Cardiac septum (tissue), 1 donor: ENCODE results near the gene CEP162. TPM values are rescaled to one million over a fixed set of nuclear protein-coding genes. Genes with fewer than 3 reads are reported as not detected.
"Not testable (repeated sequence)": the region's sequence is repeated elsewhere in the genome, so short reads cannot be mapped to it uniquely, and the experiment has no call there.

Experiments
- DNase-seq: peaks from one replicate; pipeline ENCODE4 v3.0.0-alpha.2; 2020; ENCODE audit warnings: low spot score
- intact Hi-C: fragments of 100-400 bp; cut with DNase I; formaldehyde crosslinking; loops from one replicate; pipeline ENCODE4 v1.14.0; 2022
- total RNA-seq: library from RNA; stranded (reverse); fragmentation: NEBNext Ultra II Directional; extraction: Animal tissue kit (Norgen Biotek cat#: 25700); gene quantifications from one replicate; pipeline ENCODE4 v1.2.1, GENCODE V29; 2021
- donor health status: DM: no; HTN: no; CAD: no.

Gene CEP162
- total RNA-seq, 1 donor from 2014 or later: 4.3 TPM

DNA sequence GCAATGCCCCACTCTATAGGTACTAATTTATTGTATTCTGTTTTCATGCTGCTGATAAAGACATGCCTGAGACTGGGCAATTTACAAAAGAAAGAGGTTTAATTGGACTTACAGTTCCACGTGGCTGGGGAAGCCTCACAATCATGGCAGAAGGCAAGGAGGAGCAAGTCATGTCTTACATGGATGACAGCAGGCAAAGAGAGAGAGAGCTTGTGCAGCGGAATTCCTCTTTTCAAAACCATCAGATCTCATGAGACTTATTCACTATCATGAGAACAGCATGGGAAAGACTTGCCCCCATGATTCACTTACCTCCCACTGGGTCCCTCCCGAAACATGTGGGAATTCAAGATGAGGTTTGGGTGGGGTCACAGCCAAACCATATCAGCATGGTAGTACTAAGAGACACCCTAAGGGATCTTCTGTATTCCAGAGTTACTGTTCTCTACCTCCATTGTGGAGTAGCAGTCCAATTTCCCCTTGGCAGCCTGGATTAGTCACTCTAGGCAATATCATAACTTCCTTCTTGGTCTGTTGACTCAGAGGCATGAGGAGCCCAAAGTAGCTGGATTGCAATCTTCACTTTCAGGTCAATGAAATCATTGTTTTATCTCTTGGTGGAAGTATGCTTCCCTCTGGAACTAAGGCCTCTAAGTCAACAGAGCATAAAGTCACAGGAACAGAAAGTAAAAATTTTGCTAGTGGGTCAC, 122.1 kb downstream of the CEP162 start:
- intact Hi-C loops, DNase-seq: not testable (repeated sequence)

DNA sequence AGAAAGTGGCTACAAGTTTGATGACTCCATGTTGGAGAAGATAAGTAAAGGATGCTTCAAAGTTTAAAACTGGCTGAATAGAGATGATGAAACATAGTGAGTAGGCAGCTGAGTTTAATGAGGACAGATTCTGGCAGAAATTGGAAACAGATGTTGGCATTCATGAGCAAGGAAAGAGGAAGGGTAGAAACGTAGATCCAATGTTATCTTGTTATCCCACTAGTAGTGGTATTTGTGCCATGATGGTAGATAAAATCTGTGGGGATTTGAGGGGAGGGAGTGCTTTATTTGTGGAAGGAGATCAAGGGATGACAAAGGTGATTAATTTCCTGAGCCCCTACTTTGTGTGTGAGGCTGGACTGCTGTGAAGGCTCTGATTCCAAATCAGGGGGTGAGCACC, 124.4 kb downstream of the CEP162 start:
- no peak for DNase-seq
- intact Hi-C loops: no loop called here

DNA sequence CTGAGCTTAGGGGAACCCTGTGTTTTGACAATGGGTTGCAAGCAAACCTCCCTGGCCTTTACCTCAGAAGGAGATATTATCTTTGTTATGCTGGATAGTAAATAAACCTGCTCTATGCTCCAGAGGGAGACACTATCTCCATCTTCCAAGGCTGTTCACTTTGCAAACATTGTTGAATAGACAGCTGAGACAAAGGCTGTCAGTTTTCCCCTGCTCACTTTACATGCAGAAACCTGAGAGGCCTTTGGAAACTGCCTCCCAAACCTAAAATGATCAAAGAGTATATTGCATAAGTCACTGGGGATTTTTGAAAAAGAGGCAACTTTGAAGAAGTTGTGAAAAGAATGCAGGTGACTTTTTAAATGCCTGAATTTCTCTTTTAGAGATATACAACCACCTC, 132.3 kb downstream of the CEP162 start:
- intact Hi-C loops: no loop called here
- DNase-seq: no peak

DNA sequence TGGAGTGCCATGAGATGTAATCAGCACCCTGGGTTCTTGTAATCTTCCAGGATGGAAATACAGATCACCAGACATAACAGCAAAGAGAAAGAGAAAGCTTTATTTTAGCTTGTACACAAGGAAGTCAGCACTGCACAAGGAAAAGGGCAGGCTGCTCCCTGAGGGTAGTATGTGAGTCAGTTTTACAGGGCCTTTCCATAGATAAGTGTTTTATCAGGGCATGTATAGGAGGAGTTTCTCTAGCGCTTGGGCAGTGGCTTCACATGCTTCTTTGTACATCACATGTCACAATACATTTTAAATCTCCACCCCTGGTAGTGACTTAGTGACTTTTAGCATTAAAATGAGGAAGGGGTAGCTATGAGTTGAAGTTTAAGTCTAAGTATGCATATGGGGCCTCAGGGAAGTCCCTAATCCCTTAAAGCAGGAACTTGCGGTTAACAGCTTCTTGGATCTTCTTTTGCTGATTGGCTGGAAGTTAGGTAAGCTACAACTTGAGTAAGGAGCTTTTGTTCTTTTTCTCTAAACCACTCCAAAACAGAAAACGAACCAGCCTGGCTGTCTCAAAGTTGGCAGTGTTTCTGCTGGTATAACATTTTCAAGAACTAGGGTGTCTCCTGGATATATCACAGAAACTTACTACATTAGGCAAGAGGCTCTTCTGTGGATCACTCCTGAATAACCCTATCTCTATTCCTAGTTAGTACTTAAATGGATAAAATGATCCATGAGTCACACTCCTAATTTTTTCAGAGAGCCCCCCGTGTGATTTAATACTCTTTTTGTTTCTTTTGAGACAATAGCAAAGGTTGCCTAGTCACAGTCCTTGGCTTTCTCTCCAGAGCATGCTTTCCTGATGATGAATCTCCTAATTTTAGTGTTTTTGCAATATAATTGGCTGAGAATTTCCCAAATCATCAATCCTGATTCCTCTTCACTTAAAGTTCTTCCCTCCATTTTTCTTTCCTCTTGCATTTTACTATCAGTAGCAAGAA, 133.7 kb downstream of the CEP162 start:
- intact Hi-C loops: no loop called here
- DNase-seq: no peak

DNA sequence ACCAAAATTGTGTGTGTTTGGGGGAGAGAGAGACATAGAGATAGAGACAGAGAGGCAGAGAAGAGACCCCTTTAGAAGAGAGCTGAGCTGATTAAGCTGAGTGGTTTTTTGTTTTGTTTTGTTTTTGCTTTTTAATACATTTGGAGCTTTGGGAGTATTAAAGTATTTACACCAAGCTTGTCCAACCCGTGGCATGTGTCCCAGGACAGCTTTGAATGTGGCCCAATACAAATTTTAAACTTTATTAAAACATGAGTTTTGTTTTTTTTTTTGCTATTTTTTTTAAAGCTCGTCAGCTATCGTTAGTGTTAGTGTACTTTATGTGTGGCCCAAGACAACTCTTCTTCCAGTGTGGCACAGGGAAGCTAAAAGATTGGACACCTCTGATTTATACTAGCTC, 137.9 kb downstream of the CEP162 start:
- DNase-seq: no peak
- intact Hi-C loops: no loop called here

DNA sequence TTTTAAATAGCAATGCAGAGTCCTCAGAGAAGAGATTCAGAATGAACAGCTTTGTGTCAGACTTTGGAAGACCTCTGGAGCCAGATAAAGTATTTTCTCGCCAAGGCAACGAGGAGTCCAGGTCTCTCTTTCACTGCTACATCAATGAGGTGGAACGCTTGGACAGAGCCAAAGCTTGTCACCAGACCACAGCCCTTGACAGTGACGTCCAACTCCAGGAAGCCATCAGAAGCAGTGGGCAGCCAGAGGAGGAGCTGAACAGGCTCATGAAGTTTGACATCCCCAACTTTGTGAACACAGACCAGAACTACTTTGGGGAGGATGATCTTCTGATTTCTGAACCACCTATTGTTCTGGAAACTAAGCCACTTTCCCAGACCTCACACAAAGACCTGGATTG, 138.4 kb downstream of the CEP162 start:
- intact Hi-C loops: no loop called here
- DNase-seq: no peak

DNA sequence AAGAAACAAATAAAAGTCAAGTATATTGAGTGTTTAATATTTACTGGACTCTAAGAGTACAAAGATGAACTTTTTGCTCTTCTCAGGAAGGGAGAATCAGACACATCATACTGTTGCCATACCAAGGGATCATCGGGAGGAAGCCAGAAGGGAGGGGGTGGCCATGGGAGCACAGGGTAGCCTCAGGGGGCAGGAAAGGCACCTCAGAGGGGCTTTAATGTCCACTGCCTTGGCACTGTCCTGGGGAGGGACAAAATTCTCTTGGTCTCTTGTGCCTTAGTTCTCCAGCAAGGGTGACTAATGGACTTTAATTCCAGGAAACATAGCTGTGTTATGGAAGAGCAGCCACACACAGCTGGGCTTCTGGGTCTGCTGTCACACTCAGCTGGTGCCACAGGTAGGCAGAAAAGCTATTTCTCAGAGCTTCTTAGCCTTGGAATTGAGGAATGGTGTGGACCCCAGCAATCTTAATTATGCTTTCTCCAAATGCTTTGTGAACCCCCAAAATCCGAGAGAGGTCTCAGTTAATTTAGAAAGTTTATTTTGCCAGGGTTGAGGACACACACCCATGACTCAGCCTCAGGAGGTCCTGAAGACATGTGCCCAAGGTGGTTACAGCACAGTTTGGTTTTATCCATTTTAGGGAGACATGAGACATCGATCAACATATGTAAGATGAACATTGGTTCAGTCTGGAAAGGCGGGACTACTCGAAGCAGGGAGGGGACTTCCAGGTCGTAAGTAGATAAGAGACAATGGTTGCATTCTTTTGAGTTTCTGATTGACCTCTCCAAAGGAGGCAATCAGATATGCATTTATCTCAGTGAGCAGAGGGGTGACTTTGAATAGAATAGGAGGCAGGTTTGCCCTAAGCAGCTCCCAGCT, 140.7 kb downstream of the CEP162 start:
- DNase-seq: no peak
- intact Hi-C loops: no loop called here

DNA sequence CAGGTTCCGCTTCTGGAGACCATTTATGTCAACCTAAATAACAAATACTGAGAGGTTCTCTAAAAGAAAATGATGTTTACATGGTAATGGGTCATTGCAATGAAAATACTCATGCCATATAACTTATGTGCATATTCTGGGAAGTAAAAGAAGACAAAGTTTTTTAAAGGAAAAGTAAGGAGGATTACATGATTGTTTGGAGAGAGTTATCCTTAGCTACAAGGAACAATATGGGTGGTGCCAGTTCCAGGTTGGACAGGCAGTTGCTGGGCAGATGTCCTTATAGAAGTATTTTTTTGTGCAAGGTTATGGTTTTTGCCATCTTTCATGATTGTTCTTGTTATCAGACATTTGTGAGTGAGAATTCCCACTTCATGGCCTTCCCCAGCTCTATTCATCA, 141.4 kb downstream of the CEP162 start:
- no peak for DNase-seq

DNA sequence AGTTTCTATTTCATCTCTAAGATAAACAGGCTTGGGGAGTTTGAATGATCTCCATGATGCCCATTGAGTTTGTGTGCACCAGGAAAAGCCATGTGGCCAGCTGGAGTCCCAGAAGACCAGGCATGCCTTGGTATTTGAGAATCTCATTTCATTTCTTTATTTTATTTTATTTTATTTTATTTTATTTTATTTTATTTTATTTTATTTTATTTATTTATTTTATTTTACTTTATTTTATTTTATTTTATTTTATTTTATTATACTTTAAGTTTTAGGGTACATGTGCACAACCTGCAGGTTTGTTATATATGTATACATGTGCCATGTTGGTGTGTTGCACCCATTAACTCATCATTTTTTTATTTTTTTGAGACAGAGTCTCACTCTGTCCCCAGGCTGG, 142.7 kb downstream of the CEP162 start:
- intact Hi-C loops, DNase-seq: not testable (repeated sequence)

More for the DNA sequence above, 141.4 kb downstream of the CEP162 start:
- intact Hi-C loops: no loop called here

DNA sequence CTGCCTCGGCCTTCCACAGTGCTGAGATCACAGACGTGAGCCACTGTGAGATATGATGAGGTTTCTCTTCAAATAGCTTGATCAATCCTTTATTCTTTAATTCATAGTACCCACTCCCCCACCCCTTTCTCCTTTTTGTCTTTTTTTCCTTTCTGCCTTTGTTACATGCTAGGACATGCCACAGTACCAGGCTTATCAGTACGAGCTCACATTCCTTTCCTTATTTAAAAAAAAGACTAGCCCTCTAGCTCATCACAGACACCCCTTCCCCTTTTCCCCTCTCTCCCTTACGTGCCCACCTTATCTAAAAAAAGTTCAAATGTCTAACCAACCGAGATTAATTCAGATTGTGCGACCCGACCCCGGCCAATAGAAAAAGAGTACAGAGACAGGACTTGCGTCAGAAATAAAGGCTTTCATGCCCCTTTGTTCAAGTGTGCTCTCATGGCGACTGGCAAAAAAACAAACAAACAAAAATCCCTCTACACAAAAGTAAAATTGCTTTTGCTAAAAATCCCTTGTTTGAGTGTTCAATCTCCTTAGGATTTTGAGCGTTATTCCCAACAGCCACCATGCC, 144.7 kb downstream of the CEP162 start:
- intact Hi-C loops: no loop called here

DNA sequence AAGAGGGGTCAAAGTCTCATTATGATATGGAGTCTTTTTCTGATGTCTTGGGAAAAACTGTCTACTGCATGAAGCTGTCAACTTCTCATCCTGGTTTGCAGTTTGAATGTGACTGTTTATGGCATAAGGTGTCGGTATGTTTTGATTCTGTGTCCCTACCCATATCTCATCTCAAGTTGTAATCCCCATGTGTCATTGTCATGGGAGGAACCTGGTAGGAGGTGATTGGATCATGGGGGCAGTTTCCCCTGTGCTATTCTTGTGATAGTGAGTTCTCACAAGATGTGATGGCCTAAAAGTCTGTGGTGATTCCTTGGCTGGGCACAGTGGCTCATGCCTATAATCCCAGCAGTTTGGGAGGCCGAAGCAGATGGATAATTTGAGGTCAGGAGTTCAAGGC, 146.2 kb downstream of the CEP162 start:
- DNase-seq: no peak
- intact Hi-C loops: no loop called here

More for the DNA sequence above, 144.7 kb downstream of the CEP162 start:
- DNase-seq: no peak

DNA sequence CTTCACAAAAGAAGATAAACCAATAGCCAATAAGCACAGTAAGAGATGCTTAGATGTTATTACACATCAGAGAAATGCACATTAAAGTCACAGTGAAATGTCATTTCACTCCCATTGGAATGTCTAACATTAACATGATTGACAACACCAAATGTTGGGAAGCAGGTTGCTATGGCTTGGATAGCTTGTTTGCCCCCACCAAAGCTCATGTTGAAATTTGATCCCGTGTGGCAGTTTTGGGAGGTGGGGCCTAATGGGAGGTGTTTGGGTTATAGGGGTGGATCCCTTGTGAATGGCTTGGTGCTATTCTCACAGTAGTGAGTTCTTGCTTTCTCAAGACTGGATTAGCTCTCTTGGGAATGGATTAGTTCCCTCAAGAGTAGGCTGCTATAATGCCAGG, 149.1 kb downstream of the CEP162 start:
- intact Hi-C loops: no loop called here

DNA sequence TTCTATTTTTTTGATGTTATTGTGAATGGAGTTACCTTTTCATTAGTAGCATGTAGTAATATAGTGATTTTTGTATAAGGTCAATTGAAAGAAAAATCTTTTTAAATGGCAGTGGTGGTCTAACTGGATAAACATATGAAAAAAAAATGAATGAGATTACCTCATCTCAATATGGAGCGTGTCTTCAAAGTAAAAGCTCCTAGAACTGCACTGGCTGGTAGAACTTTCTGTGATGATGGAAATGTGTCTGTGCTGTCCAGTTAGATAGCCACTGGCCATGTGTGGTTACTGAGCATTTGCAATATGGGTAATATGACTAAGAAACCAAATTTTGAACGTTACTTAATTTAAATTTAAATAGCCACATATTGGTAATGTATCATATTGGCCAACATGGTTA, 149.8 kb downstream of the CEP162 start:
- no peak for DNase-seq
- intact Hi-C loops: no loop called here

More for the DNA sequence above, 149.1 kb downstream of the CEP162 start:
- DNase-seq: no peak

DNA sequence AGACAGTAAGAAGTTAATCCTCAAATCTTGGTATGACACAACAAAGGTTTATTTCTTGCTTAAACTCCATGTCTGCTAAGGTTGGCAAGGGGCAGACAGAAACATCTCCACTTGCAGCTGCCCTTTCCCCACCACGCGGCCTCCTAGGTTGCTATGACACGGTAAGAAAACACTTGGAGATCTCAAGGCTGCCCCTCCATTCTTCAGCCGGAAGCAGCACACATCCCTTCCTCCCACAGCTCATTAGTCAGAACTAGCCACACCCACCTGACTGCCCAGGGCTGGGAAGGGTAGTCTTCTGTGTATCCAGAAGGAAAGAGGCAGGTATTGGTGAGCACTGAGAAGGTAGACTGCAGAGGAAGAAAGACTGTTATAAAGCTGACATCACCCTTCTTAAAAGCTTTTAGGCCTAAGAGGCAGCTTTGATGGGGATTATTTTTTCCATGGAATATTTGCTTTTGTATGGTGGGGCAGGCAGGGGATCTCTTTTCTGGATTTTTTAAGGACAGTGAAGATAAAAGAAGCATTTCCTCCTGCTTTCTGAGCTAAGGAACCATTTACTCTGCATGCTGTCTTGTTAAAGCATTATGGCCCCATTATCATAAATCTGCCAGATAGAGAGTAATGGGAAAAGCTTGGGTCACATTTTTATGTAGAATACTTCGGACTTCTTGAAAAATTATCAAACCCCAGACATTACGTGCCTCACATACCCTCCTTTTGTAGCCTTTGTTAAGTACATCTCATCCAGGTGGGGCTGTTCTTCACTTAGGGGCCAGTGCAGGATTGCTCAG, 152.3 kb downstream of the CEP162 start:
- intact Hi-C loops: no loop called here
- DNase-seq: no peak

Other genes with a start within 250 kb of the CEP162 start
- gene MRAP2, start 193.9 kb downstream of the CEP162 start, total RNA-seq: 0.48 TPM